SU-DHL-6 (cell line): ENCODE data around the gene THOP1.

Source experiments
- EZH2phosphoT487 ChIP-seq: fragments of 200-600 bp; sonication (generic), shearing (Covaris generic); conservative IDR thresholded peaks from 2 replicates; pipeline ENCODE4 v1.6.1; 2018; ENCODE audit warnings: mild to moderate bottlenecking, antibody characterized with exemption, low read length, moderate library complexity, mixed read lengths
- TF ChIP-seq, protein P1 (sequence below): fragments of 200-600 bp; sonication (generic); IDR thresholded peaks from one replicate; pipeline ENCODE4 v1.5.1; 2017; ENCODE audit warnings: antibody characterized with exemption, mild to moderate bottlenecking, low read length, moderate library complexity; ENCODE audit not compliant: insufficient read depth, poor library complexity, severe bottlenecking

GRCh38 chr19:2780284-2780683 lies 5.0 kb upstream of the THOP1 start:
- TF ChIP-seq, protein P1, sequence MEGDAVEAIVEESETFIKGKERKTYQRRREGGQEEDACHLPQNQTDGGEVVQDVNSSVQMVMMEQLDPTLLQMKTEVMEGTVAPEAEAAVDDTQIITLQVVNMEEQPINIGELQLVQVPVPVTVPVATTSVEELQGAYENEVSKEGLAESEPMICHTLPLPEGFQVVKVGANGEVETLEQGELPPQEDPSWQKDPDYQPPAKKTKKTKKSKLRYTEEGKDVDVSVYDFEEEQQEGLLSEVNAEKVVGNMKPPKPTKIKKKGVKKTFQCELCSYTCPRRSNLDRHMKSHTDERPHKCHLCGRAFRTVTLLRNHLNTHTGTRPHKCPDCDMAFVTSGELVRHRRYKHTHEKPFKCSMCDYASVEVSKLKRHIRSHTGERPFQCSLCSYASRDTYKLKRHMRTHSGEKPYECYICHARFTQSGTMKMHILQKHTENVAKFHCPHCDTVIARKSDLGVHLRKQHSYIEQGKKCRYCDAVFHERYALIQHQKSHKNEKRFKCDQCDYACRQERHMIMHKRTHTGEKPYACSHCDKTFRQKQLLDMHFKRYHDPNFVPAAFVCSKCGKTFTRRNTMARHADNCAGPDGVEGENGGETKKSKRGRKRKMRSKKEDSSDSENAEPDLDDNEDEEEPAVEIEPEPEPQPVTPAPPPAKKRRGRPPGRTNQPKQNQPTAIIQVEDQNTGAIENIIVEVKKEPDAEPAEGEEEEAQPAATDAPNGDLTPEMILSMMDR = no peak
- TF ChIP-seq EZH2phosphoT487 = no peak
